ENCODE measurements around the gene RNF223. TPM values are rescaled to one million over a fixed set of nuclear protein-coding genes. Genes with fewer than 3 reads are reported as not detected.

The RNF223 gene
- polyA plus RNA-seq, 1 experiment = not detected

GRCh38 chr1:1038694-1039093 is 35.4 kb downstream of the RNF223 start:
- POLR2A ChIA-PET = no interaction called here
- Histone ChIP-seq H3K4me3 (ENCODE audit: low read depth, low read length) (no peak overlapping the region), H3K36me3 (ENCODE audit: control insufficient read depth, insufficient read depth, low read length) (peaks cover 19% of the 10 kb centered on the region), H3K27me3 (ENCODE audit: control insufficient read depth, insufficient read depth, low read length) (no peaks in the 10 kb centered on the region)
- CTCF ChIA-PET = interaction anchor here (0.9 to 3.8 kb wide), 6 partner anchors 12 to 83 kb away, joined by 3 to 13 read pairs (median 4); no protein-coding TSS in a partner anchor
- no peak for TF ChIP-seq CTCF (IDR thresholded peaks at IDR 0.05; ENCODE audit: insufficient read depth, low read depth, low read length)
- no peak for DNase-seq (ENCODE audit: low read depth)

- Histone ChIP-seq H3K4me3 (ENCODE audit: low read depth, low read length) (no peak overlapping the region), H3K27me3 (ENCODE audit: control insufficient read depth, insufficient read depth, low read length) (no peaks in the 10 kb centered on the region), H3K36me3 (ENCODE audit: control insufficient read depth, insufficient read depth, low read length) (peaks cover 14% of the 10 kb centered on the region)
- ChIA-PET CTCF (interaction anchor here (0.7 to 3.8 kb wide), 4 partner anchors 11 to 294 kb away, joined by 3 to 13 read pairs (median 4); no protein-coding TSS in a partner anchor), POLR2A (no interaction called here)
- no peak for DNase-seq (ENCODE audit: low read depth)
- no peak for TF ChIP-seq CTCF (IDR thresholded peaks at IDR 0.05; ENCODE audit: insufficient read depth, low read depth, low read length)
These were observed 36.5 kb downstream of the RNF223 start for GRCh38 chr1:1037366-1038327.

- DNase-seq (ENCODE audit: low read depth) = no peak
- CTCF ChIA-PET = interaction anchor here (1.3 to 1.4 kb wide), 2 partner anchors 51 kb away, joined by 3 to 5 read pairs; no protein-coding TSS in a partner anchor
- Histone ChIP-seq H3K27me3 (ENCODE audit: control insufficient read depth, insufficient read depth, low read length) (no peaks in the 10 kb centered on the region), H3K36me3 (ENCODE audit: control insufficient read depth, insufficient read depth, low read length) (peaks cover 13% of the 10 kb centered on the region), H3K4me3 (ENCODE audit: low read depth, low read length) (no peak overlapping the region)
- TF ChIP-seq CTCF (IDR thresholded peaks at IDR 0.05; ENCODE audit: insufficient read depth, low read depth, low read length) = no peak
- POLR2A ChIA-PET = no interaction called here
These were observed 38.7 kb downstream of the RNF223 start for GRCh38 chr1:1035291-1035943.

- no peaks in the 10 kb centered on the region for H3K27me3 ChIP-seq (ENCODE audit: control insufficient read depth, insufficient read depth, low read length)
- ChIA-PET POLR2A (no interaction called here), CTCF (interaction anchor here (1.4 to 3.5 kb wide), 2 partner anchors 28 to 50 kb away, joined by 5 to 17 read pairs; no protein-coding TSS in a partner anchor)
- peaks cover 13% of the 10 kb centered on the region for H3K36me3 ChIP-seq (ENCODE audit: control insufficient read depth, insufficient read depth, low read length)
- no peak for DNase-seq (ENCODE audit: low read depth)
- H3K4me3 ChIP-seq (ENCODE audit: low read depth, low read length) = no peak overlapping the region
- no peak for TF ChIP-seq CTCF (IDR thresholded peaks at IDR 0.05; ENCODE audit: insufficient read depth, low read depth, low read length)
These were observed 39.7 kb downstream of the RNF223 start for GRCh38 chr1:1034439-1034781.
